Activated CD8-positive, alpha-beta memory T cell treated with anti-CD3 and anti-CD28 coated beads, Interleukin-2, amount 50 U/mL, for 4 hours (primary cell): Measurements from ENCODE around the gene GUCY2C.

Experiments used
- DNase-seq: peaks from one replicate; pipeline ENCODE4 v3.0.0-alpha.2; 2020

Gene GUCY2C

DNA sequence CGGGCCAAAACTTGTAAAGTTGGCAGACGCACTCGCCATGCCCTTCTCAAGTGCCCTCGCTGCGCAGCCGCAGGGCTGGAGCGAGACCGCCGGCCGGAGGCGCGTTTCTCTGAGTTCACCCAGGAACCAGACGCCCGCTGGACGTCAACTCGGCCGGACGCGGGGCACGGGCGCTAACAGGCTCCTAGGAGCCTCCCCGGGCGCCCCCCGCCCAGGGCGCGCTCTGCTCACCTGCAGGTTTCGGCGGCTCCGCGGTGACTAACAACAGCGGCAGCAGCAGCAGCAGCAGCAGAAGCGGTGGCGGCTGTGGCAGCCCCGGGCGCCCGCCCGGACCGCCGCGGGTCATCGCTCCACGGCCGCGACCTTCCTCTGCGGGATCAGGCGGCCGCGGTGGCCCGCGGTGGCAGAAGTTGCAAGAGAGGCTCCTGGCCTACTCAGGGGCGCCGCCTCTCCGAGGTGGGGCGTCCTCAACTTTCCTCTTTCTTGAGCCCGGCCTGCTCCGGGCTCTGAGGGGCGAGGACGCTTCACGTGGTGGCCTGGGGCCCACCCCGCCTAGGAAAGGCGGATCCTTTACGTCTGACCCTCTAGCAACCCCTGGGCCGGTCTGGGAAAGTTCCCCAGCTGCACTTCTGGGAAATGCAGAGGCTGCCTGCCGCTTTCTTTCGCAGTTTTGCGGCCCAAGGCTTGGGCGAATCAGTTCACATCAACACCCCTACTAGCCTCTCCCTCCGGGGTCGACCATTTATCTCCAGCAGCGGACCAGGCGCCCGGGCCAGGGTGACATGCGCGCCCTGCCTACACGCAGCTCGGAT is 128.8 kb downstream of the GUCY2C start, which contains the start of gene PLBD1:
Gene PLBD1, minus strand, starts transcription at position 533 of the 812 bp plus-strand sequence. Its CDS starts 187 bp downstream, at position 346.
- DNase-seq: no peak

GRCh38 chr12:14564336-14564959 is 132.0 kb downstream of the GUCY2C start:
- DNase-seq: no peak

GRCh38 chr12:14563046-14563445 is 133.4 kb downstream of the GUCY2C start:
- DNase-seq: no peak
